OCI-M1 (cell line): ENCODE measurements around the gene HYPK.

Experiments
- DNase-seq: peaks from one replicate; lab custom pipeline; 2025; lab: John Stamatoyannopoulos, UW

HYPK gene, protein sequence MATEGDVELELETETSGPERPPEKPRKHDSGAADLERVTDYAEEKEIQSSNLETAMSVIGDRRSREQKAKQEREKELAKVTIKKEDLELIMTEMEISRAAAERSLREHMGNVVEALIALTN

DNA sequence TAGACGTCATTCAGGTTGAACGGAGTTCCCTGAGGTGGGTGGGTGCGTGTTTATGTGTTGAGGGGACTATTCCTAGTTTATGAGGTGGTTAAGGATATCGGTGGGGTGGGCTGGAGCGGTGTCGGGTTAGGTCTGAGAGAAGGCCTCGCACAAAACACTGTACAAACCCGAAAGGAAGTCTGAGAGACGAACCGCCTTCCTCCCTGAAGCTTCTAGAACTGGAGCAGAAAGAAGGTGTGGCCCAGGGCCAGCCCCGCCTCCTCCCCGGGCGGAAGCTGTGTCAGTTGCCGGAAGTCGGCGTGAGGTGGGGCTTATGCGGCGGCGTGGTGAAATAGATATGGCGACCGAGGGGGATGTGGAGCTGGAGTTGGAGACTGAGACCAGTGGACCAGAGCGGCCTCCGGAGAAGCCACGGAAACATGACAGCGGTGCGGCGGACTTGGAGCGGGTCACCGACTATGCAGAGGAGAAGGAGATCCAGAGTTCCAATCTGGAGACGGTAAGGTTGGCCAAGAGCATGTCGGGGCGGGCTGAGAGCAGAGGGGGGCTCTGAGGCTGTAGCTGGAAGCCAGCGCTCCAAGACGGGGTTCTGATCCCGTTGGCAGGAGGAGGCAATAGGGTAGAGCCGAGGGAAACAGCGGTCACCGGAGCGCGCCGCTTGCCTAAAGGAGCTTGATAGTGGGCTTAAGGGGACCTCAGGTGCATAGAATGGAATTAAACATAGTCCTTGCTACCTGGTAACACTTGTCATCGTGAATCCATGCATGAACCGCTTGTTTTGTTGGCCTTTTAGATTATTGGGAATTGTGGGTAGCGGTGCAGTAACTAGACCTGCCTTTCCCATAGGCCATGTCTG, at the start of gene HYPK:
Gene HYPK, plus strand, starts transcription at position 314 of the 856 bp plus-strand sequence. Its CDS starts 24 bp downstream, at position 338.
- DNase-seq, result peak; percentile 93

DNA sequence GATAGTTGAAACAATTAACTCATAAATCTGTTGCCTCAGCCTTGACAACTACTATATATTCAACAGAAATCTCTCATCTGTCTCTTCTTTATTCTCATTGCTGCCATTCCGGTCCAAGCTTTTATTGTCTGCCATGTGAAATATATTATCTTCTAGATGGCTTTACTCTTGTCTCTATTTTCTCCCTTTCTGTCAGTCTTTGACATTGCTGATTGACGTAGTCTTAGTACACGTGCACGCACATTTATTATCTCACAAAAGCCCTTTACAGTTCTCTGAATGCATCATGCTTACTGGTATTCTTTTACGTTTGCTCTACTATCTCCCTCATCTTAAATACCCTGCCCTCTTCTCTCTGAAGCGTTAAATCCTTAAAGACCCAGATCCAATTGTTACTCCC, 48.5 kb upstream of the HYPK start:
- DNase-seq, result no peak

- DNase-seq, result no peak
These were observed 37.6 kb upstream of the HYPK start for GRCh38 chr15:43762824-43763223.

DNA sequence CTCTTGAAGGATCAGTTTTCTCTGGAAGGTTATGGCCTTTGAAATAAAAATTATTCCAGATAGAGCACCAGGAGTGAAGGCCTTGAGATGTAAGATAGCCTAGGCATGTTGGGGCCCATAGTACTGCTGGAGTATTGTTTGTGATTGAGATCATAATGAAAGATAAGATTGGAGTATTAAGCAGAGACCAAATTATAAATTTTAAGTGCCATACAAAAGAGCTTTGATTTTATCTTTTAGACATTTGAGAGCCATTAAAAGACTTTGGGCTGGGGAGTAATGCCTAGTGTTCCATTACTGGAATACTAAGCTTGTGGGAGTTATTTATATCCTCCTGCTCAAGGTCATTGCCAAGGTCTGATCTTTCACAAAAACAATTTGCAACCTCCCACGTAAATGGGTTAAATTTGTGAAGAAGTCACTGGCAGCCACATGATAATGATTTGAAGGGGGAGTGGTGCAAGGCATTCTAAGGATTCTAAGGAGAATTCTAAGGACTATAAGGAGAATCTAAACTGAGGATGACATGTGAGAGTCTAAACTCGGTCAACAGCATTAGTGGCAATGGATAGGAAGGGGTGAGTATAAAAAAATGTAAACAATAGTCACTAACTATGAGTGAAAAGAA, 36.5 kb upstream of the HYPK start:
- DNase-seq, result no peak

GRCh38 chr15:43769584-43770228, 30.7 kb upstream of the HYPK start:
- peak; percentile 80 for DNase-seq

DNA sequence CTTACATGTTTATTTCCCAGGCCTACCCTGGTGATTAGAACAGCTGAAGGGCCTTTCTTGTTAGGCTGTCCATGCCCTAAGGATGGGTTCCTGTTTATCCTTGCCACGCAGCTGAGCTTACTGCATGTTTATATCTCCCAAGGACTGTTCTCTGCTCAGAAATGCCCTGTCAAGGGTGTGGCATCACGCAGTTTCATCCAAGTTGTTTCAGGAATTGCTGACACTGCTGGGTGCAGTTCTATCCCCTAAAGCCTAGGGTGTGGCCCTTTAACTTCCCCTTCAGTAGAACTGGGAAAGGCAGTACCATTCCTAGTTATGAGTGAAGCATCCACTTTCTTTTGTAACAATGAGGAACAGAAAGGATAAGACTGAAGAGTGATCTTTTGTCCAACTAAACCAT, 28.6 kb upstream of the HYPK start:
- DNase-seq, result no peak

DNA sequence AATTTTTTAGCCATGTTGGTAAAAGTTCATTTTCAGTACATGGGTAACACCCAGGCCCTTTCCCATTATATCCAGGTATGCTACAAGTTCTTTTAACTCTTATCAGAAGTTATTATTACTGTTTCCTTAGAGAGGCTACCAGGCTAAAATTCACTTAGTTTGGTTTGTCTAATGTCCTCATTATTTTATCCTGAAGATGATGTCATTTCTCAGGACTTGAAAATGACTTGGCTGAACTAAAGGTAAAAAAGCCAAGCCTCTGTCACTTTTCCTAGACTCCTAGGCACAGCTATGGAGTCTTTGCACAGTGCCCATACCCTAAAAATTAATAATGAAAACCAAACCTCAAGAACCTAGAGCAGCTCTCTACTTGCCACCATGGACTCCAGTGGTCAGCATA, 27.8 kb upstream of the HYPK start:
- DNase-seq, result no peak

GRCh38 chr15:43774062-43774461, 26.3 kb upstream of the HYPK start:
- peak; percentile 44 for DNase-seq

DNA sequence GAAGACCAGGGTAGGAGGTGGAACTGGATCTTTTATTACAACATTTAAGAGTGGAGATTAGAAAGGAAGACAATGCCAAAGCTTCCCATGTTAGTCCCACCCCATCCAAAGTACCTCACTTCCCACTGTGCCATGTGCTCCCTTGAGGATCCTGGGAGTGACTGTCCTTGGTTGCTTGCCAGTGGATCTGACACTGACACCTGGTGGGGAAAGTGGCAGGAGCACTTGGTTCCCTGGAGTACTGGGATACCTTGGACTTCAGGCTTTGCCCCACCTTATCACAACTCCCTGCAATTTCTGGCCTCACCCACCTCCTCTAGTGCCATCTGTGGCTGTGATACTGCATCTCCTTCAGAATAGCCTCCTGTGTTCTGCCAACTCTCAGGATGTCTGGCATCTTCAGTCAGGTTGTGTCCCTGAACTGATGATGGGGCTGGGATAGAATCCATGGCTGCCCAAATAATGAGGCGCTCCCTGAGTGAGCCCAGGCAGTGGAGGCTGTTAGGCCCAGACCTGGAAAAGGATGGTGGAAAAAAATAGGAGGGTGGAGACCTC, 24.9 kb upstream of the HYPK start:
- DNase-seq, result peak; percentile 34

DNA sequence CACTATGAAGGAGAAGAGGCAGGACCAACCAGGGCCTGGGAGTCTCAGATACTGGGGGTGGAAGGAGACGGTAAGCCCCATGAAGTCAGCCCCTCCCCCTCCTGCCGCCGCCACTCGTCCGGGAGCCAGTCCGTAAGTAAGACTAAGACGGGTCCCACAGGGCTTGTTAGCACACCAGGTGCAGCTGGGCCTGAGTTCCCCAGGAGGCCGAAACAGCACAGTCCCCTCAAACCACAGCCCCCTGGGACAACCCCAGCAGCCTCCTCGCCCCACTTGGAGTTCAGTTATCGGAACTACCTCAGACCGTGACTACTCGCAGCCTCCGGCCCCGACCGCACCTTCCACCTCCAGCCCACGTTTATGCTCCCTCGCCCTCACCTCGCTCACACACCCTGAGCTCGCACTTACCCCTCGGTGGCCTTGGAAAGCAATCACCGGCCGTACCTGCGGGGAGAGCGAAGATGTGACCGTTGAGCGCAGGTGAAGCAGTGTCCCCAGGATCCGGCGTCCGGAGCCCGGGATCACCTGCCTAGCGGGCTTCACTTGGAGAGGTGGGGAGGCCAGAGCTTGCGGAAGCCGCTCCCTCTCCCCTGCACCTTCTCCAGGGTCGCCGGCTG, 24.2 kb upstream of the HYPK start:
- no peak for DNase-seq

GRCh38 chr15:43776718-43777266, 23.6 kb upstream of the HYPK start, which contains the start of gene ELL3:
Gene ELL3 (minus strand): TSS chr15:43776966. CDS start chr15:43776901, 65 bp downstream.
- DNase-seq, result peak; percentile 90

- peak; percentile 91 for DNase-seq
These were observed 23.0 kb upstream of the HYPK start for GRCh38 chr15:43777267-43777914.

GRCh38 chr15:43779016-43779415, 21.4 kb upstream of the HYPK start:
- no peak for DNase-seq

DNA sequence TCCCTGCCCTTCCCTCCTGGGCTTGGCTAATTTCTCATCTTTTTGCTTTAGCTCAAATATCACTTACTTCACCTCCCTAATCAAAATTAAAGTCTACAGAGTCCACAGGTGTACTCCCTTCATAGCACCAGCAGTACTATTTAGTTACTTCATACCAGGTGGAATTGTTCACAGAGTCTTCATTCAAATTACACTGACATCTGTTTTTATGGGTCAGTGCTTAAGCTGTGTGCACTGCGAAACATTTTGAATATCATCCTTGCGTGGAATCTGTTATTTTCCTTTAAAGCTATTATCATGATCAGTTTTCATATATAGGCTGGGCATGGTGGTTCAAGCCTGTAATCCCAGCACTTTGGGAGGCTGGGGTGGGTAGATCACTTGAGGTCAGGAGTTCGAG, 11.0 kb upstream of the HYPK start:
- DNase-seq, result no peak

GRCh38 chr15:43791993-43792760, 8.2 kb upstream of the HYPK start, which contains the start of gene SERF2:
Gene SERF2 (plus strand): TSS chr15:43792320. CDS start chr15:43792377, 57 bp downstream.
- peak; percentile 99 for DNase-seq

DNA sequence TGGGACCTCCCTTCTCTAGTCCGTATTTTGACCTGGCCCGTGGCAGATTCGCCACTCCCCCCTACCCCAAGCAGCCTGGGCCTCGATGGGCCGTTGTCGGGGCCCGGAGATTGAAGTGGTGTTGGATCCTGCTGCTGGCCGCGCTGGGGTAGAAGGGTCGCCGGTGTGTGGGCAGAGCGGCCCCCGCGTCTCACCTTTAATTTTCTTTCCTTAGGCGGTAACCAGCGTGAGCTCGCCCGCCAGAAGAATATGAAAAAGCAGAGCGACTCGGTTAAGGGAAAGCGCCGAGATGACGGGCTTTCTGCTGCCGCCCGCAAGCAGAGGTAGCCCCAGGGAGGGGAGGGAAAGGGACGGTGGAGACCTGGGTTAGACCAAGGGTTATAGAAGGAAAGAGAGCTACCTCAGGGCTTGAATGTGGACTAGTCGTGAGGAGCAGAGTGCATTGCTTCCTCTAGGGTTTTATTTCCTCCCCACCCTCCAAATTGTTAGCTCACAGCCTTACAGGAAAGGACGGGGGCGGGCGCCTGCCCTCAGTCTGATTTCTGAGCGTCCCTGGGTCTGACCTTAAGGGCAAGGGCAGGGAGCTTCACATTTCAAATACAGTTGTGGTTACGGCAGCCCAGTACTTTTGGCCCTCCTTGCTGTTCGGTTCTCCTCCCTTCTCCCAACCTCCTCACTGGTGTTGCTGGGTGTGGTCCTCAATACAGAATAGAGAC, 7.5 kb upstream of the HYPK start:
- DNase-seq, result peak; percentile 42

DNA sequence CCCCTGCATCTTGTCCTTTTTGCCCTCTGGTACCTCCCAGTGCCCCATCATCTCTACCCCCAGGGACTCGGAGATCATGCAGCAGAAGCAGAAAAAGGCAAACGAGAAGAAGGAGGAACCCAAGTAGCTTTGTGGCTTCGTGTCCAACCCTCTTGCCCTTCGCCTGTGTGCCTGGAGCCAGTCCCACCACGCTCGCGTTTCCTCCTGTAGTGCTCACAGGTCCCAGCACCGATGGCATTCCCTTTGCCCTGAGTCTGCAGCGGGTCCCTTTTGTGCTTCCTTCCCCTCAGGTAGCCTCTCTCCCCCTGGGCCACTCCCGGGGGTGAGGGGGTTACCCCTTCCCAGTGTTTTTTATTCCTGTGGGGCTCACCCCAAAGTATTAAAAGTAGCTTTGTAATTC, 6.8 kb upstream of the HYPK start:
- DNase-seq, result no peak

DNA sequence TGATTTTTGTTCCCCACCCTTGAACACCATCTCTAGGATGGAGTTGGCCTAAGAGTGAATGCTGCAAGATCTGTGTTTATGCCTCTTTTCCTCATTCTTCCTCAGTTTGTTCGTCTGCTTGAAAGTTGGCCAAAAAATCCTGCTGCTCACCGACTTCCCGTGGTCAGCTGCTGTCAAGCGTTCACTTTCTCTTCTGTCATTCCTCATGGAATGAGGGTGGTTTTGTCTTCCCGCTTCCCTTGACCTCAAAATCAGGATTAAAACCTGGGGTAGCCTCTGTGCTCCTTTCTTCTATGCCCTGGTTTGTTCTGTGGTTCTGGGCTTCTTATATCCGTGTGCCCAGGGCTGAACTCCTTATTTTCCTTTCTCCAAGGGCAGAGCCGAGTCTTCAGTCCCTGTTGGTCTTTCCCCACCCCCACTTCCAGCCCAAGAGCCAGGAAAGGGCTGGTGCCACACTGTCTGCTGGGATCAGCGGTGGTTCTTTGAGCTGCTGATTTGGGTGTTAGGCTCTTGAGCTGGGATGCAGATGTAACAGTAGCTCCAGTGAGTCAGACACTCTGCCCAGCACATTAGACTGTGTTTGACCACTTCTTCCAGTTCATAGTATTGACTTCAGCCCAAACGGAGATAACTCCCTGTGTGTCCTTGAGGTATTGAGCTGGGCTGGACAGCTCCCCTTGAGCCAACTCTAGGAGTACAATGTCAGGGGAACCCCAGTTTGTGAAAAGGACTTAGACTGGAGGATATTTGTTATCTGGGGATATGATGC, 5.9 kb upstream of the HYPK start:
- no peak for DNase-seq

- DNase-seq, result no peak
These were observed 5.2 kb upstream of the HYPK start for GRCh38 chr15:43795197-43795596.
